GM10847 (cell line): ENCODE data around the gene ACADM.
A peak's percentile ranks its signal among the peaks of the same experiment; 100 is the strongest.

Experiments
- POLR2A ChIP-seq: IDR thresholded peaks from 2 replicates; pipeline ENCODE4 v1.6.1; 2011; ENCODE audit not compliant: insufficient read length; ENCODE audit errors: extremely low read depth

The ACADM gene

GRCh38 chr1:75724472-75725022, at the start of gene ACADM:
Gene ACADM, plus strand, starts transcription at chr1:75724709. Its CDS starts 79 bp downstream, at chr1:75724788.
- peak; percentile 92 for TF ChIP-seq POLR2A

- TF ChIP-seq POLR2A = no peak
Observed at GRCh38 chr1:75677443-75677842, 47.1 kb upstream of the ACADM start.

- no peak for TF ChIP-seq POLR2A
Observed at GRCh38 chr1:75690547-75690946, 34.0 kb upstream of the ACADM start.

DNA sequence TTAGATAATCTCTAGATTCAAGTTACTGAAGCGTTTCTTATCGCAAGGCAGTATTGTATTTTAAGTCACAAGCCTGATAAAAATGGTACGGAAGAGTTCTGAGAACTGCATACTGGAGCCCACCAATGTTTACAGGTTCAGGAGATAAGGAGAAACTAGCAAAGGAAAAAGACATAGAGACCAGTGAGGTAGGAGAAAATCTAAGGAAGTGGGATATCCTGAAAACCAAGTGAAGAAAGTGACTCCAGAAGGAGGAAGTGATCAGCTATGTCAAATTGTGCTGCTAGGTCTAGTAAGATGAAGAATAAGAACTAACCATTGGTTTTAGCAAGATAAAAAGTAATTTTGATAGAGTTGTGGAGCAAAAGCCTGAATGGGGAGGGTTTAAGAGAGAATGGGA, 31.0 kb upstream of the ACADM start:
- TF ChIP-seq POLR2A = no peak

GRCh38 chr1:75696000-75696399, 28.5 kb upstream of the ACADM start:
- TF ChIP-seq POLR2A = no peak

- TF ChIP-seq POLR2A = no peak
Observed at GRCh38 chr1:75707191-75707590, 17.3 kb upstream of the ACADM start.

DNA sequence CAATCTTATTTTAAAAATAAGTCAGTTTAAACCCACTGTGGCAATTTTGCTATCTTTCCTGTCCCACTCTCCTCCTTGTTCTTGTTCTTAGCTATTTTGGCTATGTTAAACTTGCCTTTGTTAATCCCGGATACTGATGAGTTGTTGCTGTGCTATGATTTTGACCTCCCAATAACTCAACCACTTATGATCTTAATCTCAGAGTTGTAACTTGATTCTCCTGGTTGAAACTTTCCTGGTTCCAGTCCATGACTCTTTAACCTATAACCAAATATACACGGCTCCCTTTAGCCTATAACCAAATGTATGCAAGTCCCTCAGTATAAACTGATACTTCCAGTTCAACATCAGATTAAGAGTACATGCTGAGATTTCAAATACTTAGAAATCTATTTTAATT, 15.6 kb upstream of the ACADM start:
- no peak for TF ChIP-seq POLR2A

GRCh38 chr1:75710832-75711231, 13.7 kb upstream of the ACADM start:
- no peak for TF ChIP-seq POLR2A

- no peak for TF ChIP-seq POLR2A
Observed at GRCh38 chr1:75711846-75712245, 12.7 kb upstream of the ACADM start.

DNA sequence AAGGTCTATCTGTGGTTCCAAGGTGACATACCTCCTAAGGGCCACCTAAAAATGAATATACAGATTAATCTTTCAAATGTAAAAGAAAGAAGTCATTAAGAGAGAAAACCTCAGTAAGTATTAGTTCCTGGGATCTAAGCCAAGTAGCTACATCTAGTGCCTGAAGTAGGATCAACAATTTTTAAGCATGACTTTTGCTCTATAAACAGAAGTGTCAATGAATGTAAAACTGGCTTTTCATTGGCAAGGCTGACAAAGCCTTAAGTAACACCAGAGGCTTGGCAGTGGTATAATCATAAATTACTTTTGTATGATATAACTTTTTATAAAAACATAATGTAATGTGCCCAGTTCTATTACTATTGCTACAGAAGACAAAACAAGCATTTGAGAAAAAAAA, 12.2 kb upstream of the ACADM start:
- no peak for TF ChIP-seq POLR2A

DNA sequence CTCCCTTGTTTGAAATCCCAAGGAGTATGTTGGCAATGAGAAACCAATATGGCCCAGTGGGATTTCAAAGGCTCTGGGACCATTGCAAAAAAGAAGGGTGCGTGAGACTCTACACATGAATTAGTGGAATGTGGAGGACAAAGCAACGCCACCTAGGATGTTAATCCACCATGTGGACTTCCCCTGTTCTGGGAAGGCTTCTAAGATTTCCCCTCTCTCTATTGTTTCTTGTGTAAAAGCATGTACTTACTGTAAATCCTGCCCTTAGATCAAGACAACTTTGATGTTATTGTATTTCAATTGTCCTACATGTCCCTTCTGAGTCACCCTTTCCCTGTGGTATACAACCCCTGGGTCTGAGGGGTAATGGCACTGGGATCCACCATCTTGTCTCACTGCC, 4.7 kb upstream of the ACADM start:
- no peak for TF ChIP-seq POLR2A

- no peak for TF ChIP-seq POLR2A
Observed at GRCh38 chr1:75720325-75720724, 4.2 kb upstream of the ACADM start.

GRCh38 chr1:75720820-75721219, 3.7 kb upstream of the ACADM start:
- no peak for TF ChIP-seq POLR2A

DNA sequence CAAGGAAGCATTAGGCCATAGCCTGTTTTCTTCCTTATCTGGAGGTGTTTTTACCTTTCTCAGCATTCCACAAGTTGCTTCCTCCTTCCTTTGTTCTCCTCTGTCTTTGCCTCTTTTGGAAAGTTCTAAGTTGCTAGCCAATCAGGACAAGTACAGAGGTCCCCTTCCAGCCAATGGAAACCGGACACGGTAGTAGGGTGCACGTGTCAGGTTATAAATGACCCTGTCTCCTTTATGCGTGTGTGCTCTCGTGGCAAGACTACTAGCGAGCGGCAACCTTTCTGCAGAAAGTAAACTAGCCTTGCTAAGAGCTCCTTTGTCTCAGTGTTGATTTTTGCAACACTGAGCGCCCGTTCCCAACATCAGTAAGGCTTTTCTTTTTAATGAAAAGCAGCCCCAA, 1.5 kb upstream of the ACADM start:
- TF ChIP-seq POLR2A = no peak

GRCh38 chr1:75723989-75724471, 479 bp upstream of the ACADM start:
- no peak for TF ChIP-seq POLR2A

DNA sequence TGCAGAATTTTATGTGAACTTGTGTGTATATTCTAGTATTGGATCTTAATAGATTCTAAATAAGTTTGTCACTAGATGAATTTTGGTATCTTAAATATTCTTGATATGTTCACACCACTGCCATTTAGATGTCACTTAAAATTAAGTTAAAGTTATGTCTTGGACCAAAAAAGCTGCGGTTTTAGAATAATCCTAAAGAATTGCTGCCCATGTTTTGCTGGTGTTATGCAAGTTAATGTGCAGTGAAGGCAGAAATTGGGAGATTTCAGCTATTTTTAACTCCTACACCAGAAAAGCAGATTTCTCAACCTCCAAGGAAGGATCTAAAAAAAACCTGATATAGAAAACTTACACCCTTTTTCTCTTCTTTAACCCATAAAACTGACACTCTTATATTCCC, 757 bp downstream of the ACADM start:
- TF ChIP-seq POLR2A = no peak

DNA sequence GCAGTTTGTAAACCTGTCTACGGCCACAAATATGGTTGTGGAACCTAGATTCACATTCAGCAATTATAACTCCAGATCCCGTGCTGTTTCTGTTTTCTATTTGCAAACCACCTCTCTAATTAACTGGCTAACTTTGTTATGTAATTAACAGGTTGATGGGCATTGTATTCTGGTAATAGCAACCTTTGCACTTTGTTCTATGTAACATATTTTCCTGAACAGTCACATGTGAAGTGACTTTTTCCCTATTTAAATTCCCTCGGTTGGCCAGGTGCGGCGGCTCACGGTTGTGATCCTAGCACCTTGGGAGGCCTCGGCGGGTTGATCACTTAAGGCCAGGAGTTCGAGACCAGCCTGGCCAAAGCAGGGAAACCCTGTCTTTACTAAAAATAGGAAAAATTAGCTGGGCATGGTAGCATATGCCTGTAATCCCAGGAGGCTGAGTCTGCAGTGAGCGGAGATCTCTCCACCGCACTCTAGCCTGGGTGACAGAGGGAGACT, 1.4 kb downstream of the ACADM start:
- TF ChIP-seq POLR2A = no peak

GRCh38 chr1:75727571-75727970, 3.1 kb downstream of the ACADM start:
- no peak for TF ChIP-seq POLR2A

DNA sequence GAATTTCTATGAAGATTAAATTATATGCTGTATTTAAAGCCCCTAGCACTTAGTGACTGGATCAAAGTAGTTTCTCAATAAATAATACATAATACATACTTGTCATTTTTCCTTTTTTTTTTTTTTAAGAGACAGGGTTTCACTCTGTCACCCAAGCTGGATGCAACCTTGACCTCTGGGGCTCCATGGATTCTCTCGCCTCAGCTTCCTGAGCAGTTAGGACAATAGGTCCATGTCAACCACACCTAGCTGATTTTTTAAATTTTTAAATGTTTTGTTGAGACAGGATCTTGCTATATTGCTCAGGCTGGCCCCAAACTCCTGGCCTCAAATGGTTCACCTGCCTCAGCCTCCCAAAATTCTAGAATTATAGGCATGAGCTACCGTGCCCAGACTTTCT, 5.9 kb downstream of the ACADM start:
- TF ChIP-seq POLR2A = no peak
